Kidney (tissue), 14 donors: ENCODE results near the gene SPINT3. TPM values are rescaled to one million over a fixed set of nuclear protein-coding genes. Genes with fewer than 3 reads are reported as not detected.
A peak's percentile ranks its signal among the peaks of the same experiment; 100 is the strongest.
"Not testable (repeated sequence)": the region's sequence is repeated elsewhere in the genome, so short reads cannot be mapped to it uniquely, and the experiment has no call there.

Source experiments
- DNase-seq, 5 donors: peaks; one replicate each; pipeline ENCODE4 v3.0.0-alpha.2; 2013 to 2020
- FAIRE-seq: peaks from 2 replicates; lab custom pipeline; 2012; peaks lifted over from hg19 to GRCh38; lab: Jason Lieb, UNC
- H3K27ac ChIP-seq, 2 donors: one replicate each; pipeline ENCODE4 v1.7.0; 2013; ENCODE audit warnings: low read depth in 2 of 2, low read length in 2 of 2, inconsistent platforms in 1 of 2
- H3K27me3 ChIP-seq: one replicate; pipeline ENCODE4 v1.7.1; 2013; ENCODE audit warnings: low read length, inconsistent platforms; ENCODE audit not compliant: control insufficient read depth, insufficient read depth
- H3K36me3 ChIP-seq, 3 donors: one replicate each; pipeline versions ENCODE4 v1.7.0 to v1.7.1; 2013; ENCODE audit warnings: low read length in 3 of 3, control low read depth in 1 of 3, inconsistent platforms in 1 of 3; ENCODE audit not compliant: insufficient read depth in 3 of 3, control insufficient read depth in 2 of 3
- H3K4me1 ChIP-seq, 3 donors: one replicate each; pipeline versions ENCODE4 v1.7.0 to v1.7.1; 2013; ENCODE audit warnings: low read length in 3 of 3, inconsistent platforms in 1 of 3, low read depth in 1 of 3; ENCODE audit not compliant: control insufficient read depth in 2 of 3, insufficient read depth in 2 of 3
- H3K4me3 ChIP-seq, 3 donors: one replicate each; pipeline versions ENCODE4 v1.7.0 to v1.8.1; 2013; ENCODE audit warnings: low read length in 3 of 3, control low read depth in 1 of 3, inconsistent platforms in 1 of 3
- H3K9ac ChIP-seq, 3 donors: one replicate each; pipeline versions ENCODE4 v1.7.0 to v1.7.1; 2013; ENCODE audit warnings: low read length in 3 of 3, control low read depth in 1 of 3, inconsistent platforms in 1 of 3
- H3K9me3 ChIP-seq, 3 donors: one replicate each; pipeline versions ENCODE4 v1.7.0 to v1.7.1; 2013; ENCODE audit warnings: low read length in 3 of 3, control low read depth in 1 of 3, inconsistent platforms in 1 of 3; ENCODE audit not compliant: control insufficient read depth in 2 of 3, insufficient read depth in 1 of 3
- CTCF ChIP-seq: IDR thresholded peaks from 3 replicates; pipeline ENCODE4 v1.5.1; 2012; ENCODE audit warnings: mild to moderate bottlenecking, moderate library complexity, borderline replicate concordance; ENCODE audit not compliant: insufficient read depth; ENCODE audit errors: extremely low read depth
- intact Hi-C: fragments of 100-400 bp; cut with DNase I; formaldehyde crosslinking; loops from one replicate; pipeline ENCODE4 v1.11.1; 2022
- polyA plus RNA-seq: library from polyadenylated mRNA; stranded (reverse); fragments of 350-450 nt; fragmentation: Illumina TruSeq; extraction: RNeasy Lipid Tissue Mini Kit (QIAGEN cat#74804); gene quantifications from one replicate; pipeline ENCODE4 v1.2.3, GENCODE V29; 2014; ENCODE audit warnings: low read depth, low replicate concordance; ENCODE audit not compliant: insufficient read depth
- total RNA-seq: library from RNA; stranded (reverse); fragmentation: NEBNext Ultra II Directional; extraction: Animal tissue kit (Norgen Biotek cat#: 25700); gene quantifications from one replicate; pipeline ENCODE4 v1.2.1, GENCODE V29; 2021
- donor health status: control.
- donor health status: control.
- donor health status: control.
- donor health status: control.
- donor health status: control.
- donor health status: DM: yes; HTN: yes; CAD: no.
- donor health status: Normal renal cell carcinoma (clear cell type).

The SPINT3 gene
- total and polyA plus RNA-seq, 2 donors from 2014 or later = not detected

GRCh38 chr20:45487231-45487635, 28.2 kb downstream of the SPINT3 start:
- H3K4me3 ChIP-seq = no peak overlapping the region
- H3K9me3 ChIP-seq = no peaks in the 10 kb centered on the region
- DNase-seq = peak in 4 of 5 donors; percentile 21 to 77 (median 36)
- no peak for TF ChIP-seq CTCF
- H3K27me3 ChIP-seq = no peaks in the 10 kb centered on the region
- no peak overlapping the region for H3K27ac ChIP-seq
- intact Hi-C loops = no loop called here
- no peak for FAIRE-seq
- no peaks in the 10 kb centered on the region for H3K4me1 ChIP-seq
- no peak overlapping the region for H3K9ac ChIP-seq
- H3K36me3 ChIP-seq = no peaks in the 10 kb centered on the region

- Histone ChIP-seq H3K36me3 (peaks cover 0 to 2% (median 0%) of the 10 kb centered on the region in 3 donors), H3K4me1 (no peaks in the 10 kb centered on the region), H3K27me3 (no peaks in the 10 kb centered on the region), H3K4me3 (no peak overlapping the region), H3K9ac (no peak overlapping the region), H3K9me3 (no peaks in the 10 kb centered on the region), H3K27ac (no peak overlapping the region)
- FAIRE-seq = no peak
- no peak for TF ChIP-seq CTCF
- no peak for DNase-seq
- intact Hi-C loops = no loop called here
Observed at GRCh38 chr20:45485388-45485787, 30.0 kb downstream of the SPINT3 start.

GRCh38 chr20:45484676-45485075, 30.7 kb downstream of the SPINT3 start:
- intact Hi-C loops = no loop called here
- Histone ChIP-seq H3K4me3 (no peak overlapping the region), H3K36me3 (peaks cover 0 to 2% (median 0%) of the 10 kb centered on the region in 3 donors), H3K27ac (no peak overlapping the region), H3K27me3 (no peaks in the 10 kb centered on the region), H3K4me1 (no peaks in the 10 kb centered on the region), H3K9me3 (no peaks in the 10 kb centered on the region), H3K9ac (no peak overlapping the region)
- FAIRE-seq = no peak
- TF ChIP-seq CTCF = no peak
- DNase-seq = no peak

- TF ChIP-seq CTCF = no peak
- H3K4me3 ChIP-seq = no peak overlapping the region
- H3K9me3 ChIP-seq = no peaks in the 10 kb centered on the region
- no peak for DNase-seq
- no peak for FAIRE-seq
- peaks cover 0 to 2% (median 0%) of the 10 kb centered on the region in 3 donors for H3K36me3 ChIP-seq
- intact Hi-C loops = no loop called here
- no peaks in the 10 kb centered on the region for H3K27me3 ChIP-seq
- no peaks in the 10 kb centered on the region for H3K4me1 ChIP-seq
- H3K27ac ChIP-seq = no peak overlapping the region
- no peak overlapping the region for H3K9ac ChIP-seq
Observed at GRCh38 chr20:45479822-45480221, 35.6 kb downstream of the SPINT3 start.

DNA sequence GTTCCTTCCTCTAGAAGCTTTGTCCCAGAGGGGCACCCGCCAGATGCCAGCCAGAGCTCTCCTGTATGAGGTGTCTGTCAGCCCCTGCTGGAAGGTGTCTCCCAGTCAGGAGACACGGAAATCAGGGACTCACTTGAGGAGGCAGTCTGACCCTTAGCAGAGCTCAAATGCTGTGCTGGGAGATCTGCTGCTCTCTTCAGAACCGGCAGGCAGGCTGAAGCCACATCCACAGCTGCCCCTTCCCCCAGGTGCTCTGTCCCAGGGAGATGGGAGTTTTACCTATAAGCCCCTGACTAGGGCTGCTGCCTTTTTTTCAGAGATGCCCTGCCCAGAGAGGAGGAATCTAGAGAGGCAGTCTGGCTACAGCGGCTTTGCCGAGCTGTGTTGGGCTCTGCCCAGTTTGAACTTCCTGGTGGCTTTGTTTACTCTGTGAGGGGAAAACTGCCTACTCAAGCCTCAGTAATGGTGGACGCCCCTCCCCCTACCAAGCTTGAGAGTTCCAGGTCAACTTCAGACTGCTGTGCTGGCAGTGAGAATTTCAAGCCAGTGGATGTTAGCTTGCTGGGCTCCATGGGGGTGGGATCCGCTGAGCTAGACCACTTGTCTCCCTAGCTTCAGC, 37.8 kb downstream of the SPINT3 start:
- H3K9me3 ChIP-seq, H3K9ac ChIP-seq, H3K36me3 ChIP-seq, FAIRE-seq, DNase-seq, H3K27ac ChIP-seq, H3K27me3 ChIP-seq, H3K4me3 ChIP-seq, intact Hi-C loops, H3K4me1 ChIP-seq: not testable (repeated sequence)
